HepG2 (cell line): Measurements from ENCODE around the gene FAM50A. TPM values are rescaled to one million over a fixed set of nuclear protein-coding genes. Genes with fewer than 3 reads are reported as not detected.

ENCODE experiments used
- ATAC-seq: fragments of 200-7000 bp; cut with Tn5 transposase; 3 replicates; pipeline ENCODE4 v1.9.1; 2020; ENCODE audit warnings: mild to moderate bottlenecking, moderate library complexity
- BruUV-seq: library from RNA; stranded (reverse); fragments of 400-500 nt; replicated peaks from 2 replicates; lab custom pipeline; 2021; lab: Mats Ljungman, UMichigan
- CTCF ChIA-PET: fragments of 300-600 bp; formaldehyde crosslinking; extraction: SDS; loops from one replicate; lab custom pipeline; 2021; ENCODE audit warnings: low total read pairs, inconsistent platforms, low intra/inter-chr PET ratio; lab: Yijun Ruan, JAX
- POLR2A ChIA-PET: fragments of 350-600 bp; sonication (Branson Sonifier 250); formaldehyde crosslinking; loops from one replicate; lab custom pipeline; 2020; ENCODE audit warnings: antibody characterized with exemption, inconsistent platforms; lab: Yijun Ruan, JAX
- DNase-seq: peaks from one replicate; pipeline ENCODE4 v3.0.0-alpha.2; 2015; ENCODE audit warnings: low spot score
- FAIRE-seq: peaks from 3 replicates; lab custom pipeline; 2011; peaks lifted over from hg19 to GRCh38; lab: Jason Lieb, UNC
- H2AFZ ChIP-seq: one replicate; pipeline ENCODE4 v1.6.1; 2011; ENCODE audit warnings: low read length, inconsistent platforms
- H3K27ac ChIP-seq: fragments of 300-600 bp; 3 replicates; pipeline ENCODE4 v1.8.0; 2011; ENCODE audit warnings: mixed run types, mild to moderate bottlenecking, mixed read lengths, low read length, inconsistent platforms; ENCODE audit not compliant: insufficient read depth; ENCODE audit errors: extremely low read length
- H3K27me3 ChIP-seq, 2 experiments: fragments of 200-600 bp in 1 of 2; 2 replicates in 1 of 2; 3 replicates in 1 of 2; pipeline versions ENCODE4 v1.6.0 to v1.8.0; 2011; ENCODE audit warnings: low read length in 2 of 2, mild to moderate bottlenecking in 2 of 2, moderate library complexity in 2 of 2, inconsistent platforms in 1 of 2; ENCODE audit not compliant: insufficient read depth in 2 of 2, control insufficient read depth in 1 of 2
- H3K36me3 ChIP-seq, 2 experiments: fragments of 200-600 bp in 1 of 2; replicated peaks in 1 of 2; 2 replicates in 1 of 2; 3 replicates in 1 of 2; pipeline versions ENCODE4 v1.5.1 to v1.8.0; 2011; ENCODE audit warnings: low read length in 2 of 2, inconsistent platforms in 1 of 2; ENCODE audit not compliant: insufficient read depth in 2 of 2, control insufficient read depth in 1 of 2
- H3K4me1 ChIP-seq: 2 replicates; pipeline ENCODE4 v1.5.1; 2012; ENCODE audit warnings: low read length, inconsistent platforms; ENCODE audit not compliant: insufficient read depth
- H3K4me2 ChIP-seq: 2 replicates; pipeline ENCODE4 v1.6.0; 2011; ENCODE audit warnings: low read depth, low read length, inconsistent platforms
- H3K4me3 ChIP-seq, 3 experiments: fragments of 200-600 bp in 1 of 3; sonication (generic), shearing (Covaris generic) in 1 of 3; replicated peaks in 1 of 3; 2 replicates each; pipeline ENCODE4 v1.5.1; 2011 to 2016; ENCODE audit warnings: low read length in 3 of 3, inconsistent platforms in 2 of 3, low read depth in 2 of 3, mild to moderate bottlenecking in 2 of 3, control low read depth in 1 of 3, mixed read lengths in 1 of 3; ENCODE audit not compliant: insufficient read depth in 1 of 3
- H3K79me2 ChIP-seq: one replicate; pipeline ENCODE4 v1.6.1; 2011; ENCODE audit warnings: low read length, inconsistent platforms; ENCODE audit not compliant: insufficient read depth
- H3K9ac ChIP-seq: 2 replicates; pipeline ENCODE4 v1.6.0; 2011; ENCODE audit warnings: mild to moderate bottlenecking, low read depth, low read length, inconsistent platforms; ENCODE audit not compliant: insufficient read depth
- H3K9me3 ChIP-seq: 2 replicates; pipeline ENCODE4 v1.5.1; 2012; ENCODE audit warnings: mild to moderate bottlenecking, low read length
- H4K20me1 ChIP-seq: 2 replicates; pipeline ENCODE4 v1.6.0; 2011; ENCODE audit warnings: inconsistent platforms, mild to moderate bottlenecking, low read length, moderate library complexity; ENCODE audit not compliant: insufficient read depth
- HOXA5 ChIP-seq: sonication (generic); formaldehyde crosslinking; IDR thresholded peaks from 2 replicates; pipeline ENCODE4 v1.4.0; 2020; ENCODE audit warnings: missing genetic modification reagents
- JDP2 ChIP-seq: sonication (generic); formaldehyde crosslinking; IDR thresholded peaks from 2 replicates; pipeline ENCODE4 v1.8.1; 2022; ENCODE audit warnings: missing genetic modification reagents, borderline replicate concordance
- JUND ChIP-seq: sonication (generic); formaldehyde crosslinking; IDR thresholded peaks from 2 replicates; pipeline ENCODE4 v1.8.0; 2022; ENCODE audit warnings: mild to moderate bottlenecking, missing genetic modification reagents
- MED8 ChIP-seq: sonication (generic); formaldehyde crosslinking; IDR thresholded peaks from 2 replicates; pipeline ENCODE4 v1.8.1; 2023; ENCODE audit warnings: mild to moderate bottlenecking, missing genetic modification reagents; ENCODE audit not compliant: insufficient replicate concordance
- RFXANK ChIP-seq: IDR thresholded peaks from 2 replicates; pipeline ENCODE4 v1.6.1; 2016
- ZFYVE20 ChIP-seq: sonication (generic); formaldehyde crosslinking; IDR thresholded peaks from 2 replicates; pipeline ENCODE4 v1.8.0; 2023; ENCODE audit warnings: low read depth, mild to moderate bottlenecking, moderate library complexity, missing genetic modification reagents, borderline replicate concordance
- ZNF136 ChIP-seq: sonication (generic); formaldehyde crosslinking; IDR thresholded peaks from 2 replicates; pipeline ENCODE4 v1.8.1; 2022; ENCODE audit warnings: low read depth, mild to moderate bottlenecking, moderate library complexity, missing genetic modification reagents
- ZNF678 ChIP-seq: sonication (generic); formaldehyde crosslinking; IDR thresholded peaks from 2 replicates; pipeline ENCODE4 v1.4.0; 2020; ENCODE audit warnings: mild to moderate bottlenecking, missing genetic modification reagents
- ZNF883 ChIP-seq: sonication (generic); formaldehyde crosslinking; IDR thresholded peaks from 2 replicates; pipeline ENCODE4 v1.5.1; 2020; ENCODE audit warnings: mild to moderate bottlenecking, missing genetic modification reagents; ENCODE audit errors: not compliant biosample characterization
- WGBS: methylation state at CpG from one replicate; pipeline ENCODE4 v1.1.6; 2017; ENCODE audit warnings: low lambda C conversion rate; 5-methylcytosine and 5-hydroxymethylcytosine counted together
- in situ Hi-C: cut with HindIII; loops from 2 replicates; pipeline ENCODE4 v1.10.0; 2017; ENCODE audit warnings: low pct_unique_long_range_greater_than_20kb; ENCODE audit not compliant: extremely low pct_ligation_motif_present
- intact Hi-C: fragments of 100-400 bp; cut with micrococcal nuclease; formaldehyde crosslinking; loops from one replicate; pipeline ENCODE4 v1.10.0; 2022; ENCODE audit not compliant: unreplicated experiment
- polyA plus RNA-seq, 8 experiments: library from polyadenylated mRNA; depleted of rRNA in 3 of 8; stranded (reverse) in 7 of 8; unstranded in 1 of 8; fragments of >200 nt; fragmentation: Illumina TruSeq in 4 of 8; extraction: Trizol in 4 of 8; gene quantifications; 2 replicates each; pipeline versions ENCODE4 v1.2.1 to v1.2.3, GENCODE V29; 2011 to 2016; ENCODE audit warnings: low read depth in 4 of 8, missing spikeins in 1 of 8, mixed read lengths in 1 of 8; ENCODE audit not compliant: insufficient read depth in 1 of 8
- total RNA-seq, 5 experiments: library from RNA; depleted of rRNA; stranded (reverse); fragments of >200 nt; fragmentation: Illumina TruSeq; extraction: Trizol; gene quantifications; 2 replicates each; pipeline ENCODE4 v1.2.3, GENCODE V29; 2016; ENCODE audit warnings: low read depth in 1 of 5
- TF ChIP-seq, protein P1 (sequence below): sonication (generic); formaldehyde crosslinking; IDR thresholded peaks from 2 replicates; pipeline ENCODE4 v1.5.0; 2020; ENCODE audit warnings: mild to moderate bottlenecking, missing genetic modification reagents
- TF ChIP-seq, protein P2 (sequence below): sonication (generic); formaldehyde crosslinking; IDR thresholded peaks from 2 replicates; pipeline ENCODE4 v1.4.0; 2020; ENCODE audit warnings: missing genetic modification reagents

The FAM50A gene
- total and polyA plus RNA-seq, 2 of the 13 experiments (the other 11 are each of a cell fraction or from before 2014, with no cell fraction given) = 30.7 to 40.7 TPM

DNA sequence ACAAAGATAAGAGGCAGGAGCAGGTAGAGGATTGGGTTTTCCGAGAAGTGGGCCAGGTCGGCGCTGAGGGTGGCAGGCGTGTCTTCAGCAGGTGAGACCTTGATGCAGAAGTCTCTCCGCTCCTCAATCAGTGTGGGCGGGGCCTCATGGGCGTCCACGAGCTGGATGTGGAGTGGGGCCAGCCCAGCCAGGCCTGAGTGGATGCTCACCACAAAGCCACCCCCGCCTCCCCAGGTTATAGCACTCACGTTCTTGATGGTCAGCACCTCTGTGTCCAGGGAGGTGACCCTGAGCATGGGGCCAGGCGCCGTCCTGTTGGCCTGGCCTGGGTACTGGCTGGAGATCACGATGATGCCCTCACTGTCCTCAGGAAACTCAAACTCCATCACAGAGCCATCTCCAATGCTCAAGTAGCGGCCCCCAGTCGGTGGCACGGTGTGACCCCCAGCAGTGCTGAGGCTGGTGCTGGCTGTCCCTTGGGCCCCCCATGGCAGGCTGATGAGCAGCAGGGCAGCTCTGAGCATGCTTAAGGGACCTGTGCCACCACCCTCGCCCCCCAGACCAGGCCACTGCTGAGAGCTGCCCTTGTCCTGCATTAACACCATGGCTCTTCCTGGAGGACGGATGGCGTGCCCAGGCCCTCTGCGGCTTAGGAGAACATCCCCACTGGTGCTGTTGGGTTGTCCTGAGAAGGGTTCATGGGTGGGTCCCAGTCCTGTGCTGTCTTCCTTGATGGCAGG, 44.6 kb downstream of the FAM50A start:
- no peaks in the 10 kb centered on the region for H3K79me2 ChIP-seq
- ChIA-PET POLR2A (interaction anchor here (2.7 to 3.2 kb wide), 4 partner anchors 28 to 90 kb away, joined by 13 to 31 read pairs (median 18); partner anchors contain the start of genes FAM3A and RPL10), CTCF (no interaction called here)
- ATAC-seq = no peak
- H4K20me1 ChIP-seq = no peaks in the 10 kb centered on the region
- H3K27ac ChIP-seq = no peak overlapping the region
- WGBS = no CpG with 5 or more reads among the region's 20 CpGs
- TF ChIP-seq, protein P1, sequence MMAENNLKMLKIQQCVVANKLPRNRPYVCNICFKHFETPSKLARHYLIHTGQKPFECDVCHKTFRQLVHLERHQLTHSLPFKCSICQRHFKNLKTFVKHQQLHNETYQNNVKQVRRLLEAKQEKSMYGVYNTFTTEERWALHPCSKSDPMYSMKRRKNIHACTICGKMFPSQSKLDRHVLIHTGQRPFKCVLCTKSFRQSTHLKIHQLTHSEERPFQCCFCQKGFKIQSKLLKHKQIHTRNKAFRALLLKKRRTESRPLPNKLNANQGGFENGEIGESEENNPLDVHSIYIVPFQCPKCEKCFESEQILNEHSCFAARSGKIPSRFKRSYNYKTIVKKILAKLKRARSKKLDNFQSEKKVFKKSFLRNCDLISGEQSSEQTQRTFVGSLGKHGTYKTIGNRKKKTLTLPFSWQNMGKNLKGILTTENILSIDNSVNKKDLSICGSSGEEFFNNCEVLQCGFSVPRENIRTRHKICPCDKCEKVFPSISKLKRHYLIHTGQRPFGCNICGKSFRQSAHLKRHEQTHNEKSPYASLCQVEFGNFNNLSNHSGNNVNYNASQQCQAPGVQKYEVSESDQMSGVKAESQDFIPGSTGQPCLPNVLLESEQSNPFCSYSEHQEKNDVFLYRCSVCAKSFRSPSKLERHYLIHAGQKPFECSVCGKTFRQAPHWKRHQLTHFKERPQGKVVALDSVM = no peak
- TF ChIP-seq, protein P2, sequence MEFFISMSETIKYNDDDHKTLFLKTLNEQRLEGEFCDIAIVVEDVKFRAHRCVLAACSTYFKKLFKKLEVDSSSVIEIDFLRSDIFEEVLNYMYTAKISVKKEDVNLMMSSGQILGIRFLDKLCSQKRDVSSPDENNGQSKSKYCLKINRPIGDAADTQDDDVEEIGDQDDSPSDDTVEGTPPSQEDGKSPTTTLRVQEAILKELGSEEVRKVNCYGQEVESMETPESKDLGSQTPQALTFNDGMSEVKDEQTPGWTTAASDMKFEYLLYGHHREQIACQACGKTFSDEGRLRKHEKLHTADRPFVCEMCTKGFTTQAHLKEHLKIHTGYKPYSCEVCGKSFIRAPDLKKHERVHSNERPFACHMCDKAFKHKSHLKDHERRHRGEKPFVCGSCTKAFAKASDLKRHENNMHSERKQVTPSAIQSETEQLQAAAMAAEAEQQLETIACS (CRISPR knock-in tag) = no peak
- TF ChIP-seq RFXANK (CRISPR knock-in tag) (no peak), ZFYVE20 (CRISPR knock-in tag) (no peak), HOXA5 (no peak), MED8 (CRISPR knock-in tag) (no peak), JUND (CRISPR knock-in tag) (no peak), ZNF136 (CRISPR knock-in tag) (no peak), ZNF678 (CRISPR knock-in tag) (no peak), JDP2 (CRISPR knock-in tag) (no peak), ZNF883 (no peak)
- peaks cover 27% of the 10 kb centered on the region for H3K4me1 ChIP-seq
- H2AFZ ChIP-seq = no peak overlapping the region
- H3K4me3 ChIP-seq = no peak overlapping the region
- H3K4me2 ChIP-seq = no peak overlapping the region
- BruUV-seq = no TSS peak
- no peaks in the 10 kb centered on the region; a peak in 1 of 5 replicates for H3K36me3 ChIP-seq
- no peaks in the 10 kb centered on the region for H3K9me3 ChIP-seq
- no peak overlapping the region for H3K9ac ChIP-seq
- H3K27me3 ChIP-seq = no peaks in the 10 kb centered on the region
- no peak for FAIRE-seq
- DNase-seq = no peak
- in situ Hi-C loops (no loop called here), intact Hi-C loops (no loop called here)
